Measurements from ENCODE around the gene PEX14.

GRCh38 chr1:10638559-10639005, 163.8 kb downstream of the PEX14 start:
- TF ChIP-seq CTCF (IDR thresholded peaks at IDR 0.05; ENCODE audit: low read depth, low read length) (no peak), EZH2phosphoT487 (IDR thresholded peaks at IDR 0.05; ENCODE audit: low read depth) (no peak)

Data from OCI-LY3 (cell line).